ENCODE results near the gene GIMAP2. TPM values are rescaled to one million over a fixed set of nuclear protein-coding genes. Genes with fewer than 3 reads are reported as not detected.

GIMAP2 gene
- total RNA-seq, 1 experiment from 2014 or later = not detected

DNA sequence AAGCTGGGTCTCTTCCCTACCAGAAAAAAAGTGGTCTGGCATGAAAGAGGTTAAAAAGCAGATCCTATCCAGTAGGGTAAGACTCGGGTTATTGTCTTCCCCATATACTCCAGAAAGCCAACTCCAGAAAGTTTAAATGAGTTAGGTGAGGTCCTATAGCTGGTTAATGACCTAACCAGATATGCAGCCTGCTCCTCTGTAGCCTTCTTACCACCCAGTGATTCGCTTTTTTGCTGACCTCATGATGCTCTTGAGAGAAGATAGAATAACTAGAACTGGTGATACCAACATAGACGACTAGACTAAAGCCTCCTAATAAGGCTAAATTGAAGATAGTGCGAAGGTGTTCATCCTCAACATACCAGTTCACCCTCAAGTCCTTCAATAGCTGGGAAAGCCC, 30.2 kb downstream of the GIMAP2 start:
- H3K27me3 ChIP-seq (ENCODE audit: control insufficient read depth, insufficient read depth, low read length) = peaks cover 15% of the 10 kb centered on the region
- no peaks in the 10 kb centered on the region for H3K36me3 ChIP-seq (replicated peaks; ENCODE audit: control insufficient read depth, insufficient read depth, low read length)
- DNase-seq = no peak
- H3K4me3 ChIP-seq (ENCODE audit: insufficient read depth, low read depth, low read length) = no peak overlapping the region

DNA sequence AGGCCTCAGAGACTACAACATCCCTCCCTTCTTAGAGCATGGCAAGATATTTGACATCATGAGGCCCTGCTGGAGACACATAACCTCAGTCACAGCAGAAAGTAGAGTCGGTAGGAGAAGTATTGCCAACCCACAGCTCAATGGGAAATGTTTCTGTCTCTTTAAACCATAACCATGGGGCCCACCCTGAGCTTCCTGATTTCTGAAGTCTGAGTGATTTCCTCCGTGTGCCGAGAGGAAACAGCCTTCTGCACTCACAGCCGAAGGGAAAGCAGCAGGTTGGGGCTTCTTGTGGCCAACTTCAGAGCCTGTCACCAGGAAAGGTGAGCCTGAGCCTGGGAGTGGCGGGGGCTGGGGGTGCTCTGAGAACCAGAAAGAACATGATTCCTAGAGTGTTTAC, 30.9 kb downstream of the GIMAP2 start, which contains the start of gene GIMAP1:
Gene GIMAP1, plus strand, starts transcription at position 246 of the 400 bp plus-strand sequence. CDS start 2,435 bp downstream, outside the sequence.
- Histone ChIP-seq H3K27me3 (ENCODE audit: control insufficient read depth, insufficient read depth, low read length) (peaks cover 15% of the 10 kb centered on the region), H3K36me3 (replicated peaks; ENCODE audit: control insufficient read depth, insufficient read depth, low read length) (no peaks in the 10 kb centered on the region), H3K4me3 (ENCODE audit: insufficient read depth, low read depth, low read length) (no peak within 1 kb of the TSS)
- DNase-seq = no peak

DNA sequence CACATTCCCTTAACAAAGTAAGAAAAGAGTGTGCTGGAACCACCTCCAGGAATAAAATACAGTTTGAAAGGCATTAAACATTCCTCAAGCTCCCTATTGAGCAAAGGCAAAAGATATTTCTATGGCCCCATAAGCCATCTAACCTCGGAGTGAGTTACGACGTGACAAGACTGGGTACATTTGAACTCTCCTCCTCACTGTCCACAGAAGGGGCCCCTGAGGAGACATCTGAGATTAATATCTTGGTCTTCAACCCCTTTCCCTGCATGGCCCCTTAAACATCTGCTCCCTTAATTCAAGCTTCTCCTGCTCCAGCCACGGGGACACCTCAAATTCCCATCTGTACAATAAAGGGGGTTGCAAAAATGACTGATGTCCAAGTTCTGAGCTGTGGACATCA, 31.4 kb downstream of the GIMAP2 start:
- H3K36me3 ChIP-seq (replicated peaks; ENCODE audit: control insufficient read depth, insufficient read depth, low read length) = no peaks in the 10 kb centered on the region
- no peak overlapping the region for H3K4me3 ChIP-seq (ENCODE audit: insufficient read depth, low read depth, low read length)
- DNase-seq = no peak

DNA sequence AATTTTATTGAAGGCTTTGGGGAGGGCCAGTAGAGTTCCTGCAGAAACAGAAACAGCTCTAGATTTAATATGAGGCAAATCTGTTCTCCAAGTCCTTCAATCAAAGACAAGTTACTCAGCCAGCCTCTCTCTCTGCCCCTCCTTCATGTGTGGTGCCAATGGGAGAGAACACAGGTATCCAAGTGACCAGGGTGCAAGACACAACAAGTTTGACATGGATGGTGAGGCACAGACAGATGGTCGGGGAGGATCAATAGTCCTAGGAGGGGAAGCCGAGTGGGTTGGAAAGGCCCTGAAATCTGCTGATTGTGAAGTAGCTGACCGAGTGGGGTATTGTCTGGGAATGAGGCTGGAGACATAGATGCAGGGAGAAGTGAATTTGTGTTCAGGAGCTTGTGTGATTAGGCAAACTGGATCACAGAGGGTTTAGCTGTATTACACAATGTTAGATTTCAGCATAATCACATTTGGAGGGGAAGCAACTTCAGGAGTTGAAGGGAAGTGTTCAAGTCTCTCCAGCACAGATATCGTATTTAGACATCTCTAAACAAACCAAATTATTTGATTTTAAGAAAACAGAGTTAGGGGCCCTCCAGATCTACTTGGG, 32.4 kb downstream of the GIMAP2 start:
- Histone ChIP-seq H3K4me3 (ENCODE audit: insufficient read depth, low read depth, low read length) (no peak overlapping the region), H3K27me3 (ENCODE audit: control insufficient read depth, insufficient read depth, low read length) (peaks cover 18% of the 10 kb centered on the region), H3K36me3 (replicated peaks; ENCODE audit: control insufficient read depth, insufficient read depth, low read length) (no peaks in the 10 kb centered on the region)
- no peak for DNase-seq

More for the DNA sequence above, 31.4 kb downstream of the GIMAP2 start:
- peaks cover 17% of the 10 kb centered on the region for H3K27me3 ChIP-seq (ENCODE audit: control insufficient read depth, insufficient read depth, low read length)

DNA sequence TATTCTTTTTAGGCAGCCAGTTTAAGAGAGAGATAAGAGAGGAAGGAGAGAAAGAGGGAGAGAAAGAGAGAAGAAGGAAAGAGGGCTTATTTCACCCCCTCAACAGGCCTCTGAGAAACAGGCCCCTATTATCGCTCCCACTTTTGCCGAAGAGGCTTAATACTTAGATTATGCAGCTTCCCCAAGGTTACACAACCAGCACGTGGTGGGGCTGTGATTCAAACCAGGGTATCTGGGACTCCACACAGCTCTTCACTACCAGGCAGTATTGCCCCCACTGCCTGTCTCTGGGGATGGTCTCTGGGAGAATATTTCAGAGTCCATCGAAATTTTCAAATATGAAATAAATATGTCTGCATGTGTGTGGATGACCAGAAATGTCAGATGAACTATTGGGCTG, 33.9 kb downstream of the GIMAP2 start:
- DNase-seq = no peak
- peaks cover 20% of the 10 kb centered on the region for H3K27me3 ChIP-seq (ENCODE audit: control insufficient read depth, insufficient read depth, low read length)
- H3K36me3 ChIP-seq (replicated peaks; ENCODE audit: control insufficient read depth, insufficient read depth, low read length) = no peaks in the 10 kb centered on the region
- no peak overlapping the region for H3K4me3 ChIP-seq (ENCODE audit: insufficient read depth, low read depth, low read length)

DNA sequence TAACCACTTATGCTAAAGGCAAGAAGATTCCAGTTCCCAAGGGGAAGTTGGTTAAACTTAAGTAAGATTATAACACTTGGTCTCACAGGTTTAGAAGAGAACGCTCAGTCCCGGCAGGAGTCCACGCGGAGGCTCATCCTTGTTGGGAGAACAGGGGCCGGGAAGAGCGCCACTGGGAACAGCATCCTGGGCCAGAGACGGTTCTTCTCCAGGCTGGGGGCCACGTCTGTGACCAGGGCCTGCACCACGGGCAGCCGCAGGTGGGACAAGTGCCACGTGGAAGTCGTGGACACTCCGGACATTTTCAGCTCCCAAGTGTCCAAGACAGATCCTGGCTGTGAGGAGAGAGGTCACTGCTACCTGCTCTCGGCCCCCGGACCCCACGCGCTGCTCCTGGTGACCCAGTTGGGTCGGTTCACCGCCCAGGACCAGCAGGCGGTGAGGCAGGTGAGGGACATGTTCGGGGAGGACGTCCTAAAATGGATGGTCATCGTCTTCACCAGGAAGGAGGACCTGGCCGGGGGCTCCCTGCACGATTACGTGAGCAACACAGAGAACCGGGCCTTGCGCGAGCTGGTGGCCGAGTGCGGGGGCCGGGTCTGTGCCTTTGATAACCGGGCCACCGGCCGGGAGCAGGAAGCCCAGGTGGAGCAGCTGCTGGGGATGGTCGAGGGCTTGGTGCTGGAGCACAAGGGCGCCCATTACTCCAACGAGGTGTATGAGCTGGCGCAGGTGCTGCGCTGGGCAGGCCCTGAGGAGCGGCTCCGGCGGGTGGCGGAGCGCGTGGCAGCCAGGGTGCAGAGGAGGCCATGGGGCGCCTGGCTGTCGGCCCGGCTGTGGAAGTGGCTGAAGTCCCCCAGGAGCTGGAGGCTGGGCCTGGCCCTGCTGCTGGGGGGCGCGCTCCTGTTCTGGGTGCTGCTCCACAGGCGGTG, 34.7 kb downstream of the GIMAP2 start:
- H3K36me3 ChIP-seq (replicated peaks; ENCODE audit: control insufficient read depth, insufficient read depth, low read length) = no peaks in the 10 kb centered on the region
- DNase-seq = peak; percentile 38
- peaks cover 24% of the 10 kb centered on the region for H3K27me3 ChIP-seq (ENCODE audit: control insufficient read depth, insufficient read depth, low read length)
- H3K4me3 ChIP-seq (ENCODE audit: insufficient read depth, low read depth, low read length) = no peak overlapping the region

DNA sequence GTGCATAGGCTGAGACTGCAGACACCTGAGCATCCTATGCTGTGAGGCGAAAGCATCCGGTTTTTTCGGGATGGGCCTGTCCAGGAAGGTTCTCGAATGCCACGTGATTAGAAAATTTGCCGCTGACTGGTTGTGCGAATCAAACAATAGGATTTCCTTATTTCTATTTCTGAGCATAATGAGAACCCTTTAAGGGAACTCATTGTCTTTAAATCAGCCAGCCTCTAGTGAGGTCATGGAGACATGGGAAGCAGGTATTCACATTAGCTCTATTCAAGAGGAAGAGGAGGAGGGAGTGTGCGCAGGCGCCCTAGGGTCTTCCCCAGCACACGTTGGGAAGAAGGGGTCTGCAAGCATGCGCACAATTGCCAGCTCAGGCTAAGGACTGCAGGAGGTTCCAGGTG, 36.5 kb downstream of the GIMAP2 start:
- H3K4me3 ChIP-seq (ENCODE audit: insufficient read depth, low read depth, low read length) = no peak overlapping the region
- DNase-seq = no peak
- H3K36me3 ChIP-seq (replicated peaks; ENCODE audit: control insufficient read depth, insufficient read depth, low read length) = no peaks in the 10 kb centered on the region
- H3K27me3 ChIP-seq (ENCODE audit: control insufficient read depth, insufficient read depth, low read length) = peaks cover 22% of the 10 kb centered on the region

DNA sequence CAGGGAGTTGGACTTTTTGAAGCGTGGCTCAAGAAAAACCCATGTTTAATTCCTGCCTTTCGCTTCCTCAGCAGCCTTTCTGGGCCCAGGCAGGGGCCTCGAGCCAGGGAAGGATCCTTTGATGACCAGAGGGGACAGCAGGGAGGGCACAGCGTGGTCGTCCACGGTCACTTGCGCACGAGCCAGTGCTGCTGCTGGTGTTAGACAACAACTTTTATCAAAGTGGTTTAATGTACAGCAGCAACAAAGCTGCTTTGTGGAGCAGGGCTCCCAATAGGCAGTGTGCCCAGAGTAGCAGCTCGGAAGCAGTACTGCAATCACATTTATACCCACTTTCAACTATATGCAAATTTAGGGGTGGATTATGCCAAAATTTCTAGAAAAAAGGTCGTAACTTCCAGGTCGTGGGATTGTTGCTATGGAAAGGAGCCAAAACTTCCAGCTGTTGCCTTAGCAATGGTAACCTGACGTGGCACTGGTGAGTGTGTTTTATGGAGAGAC, 37.0 kb downstream of the GIMAP2 start:
- DNase-seq = no peak
- H3K27me3 ChIP-seq (ENCODE audit: control insufficient read depth, insufficient read depth, low read length) = peaks cover 26% of the 10 kb centered on the region
- H3K36me3 ChIP-seq (replicated peaks; ENCODE audit: control insufficient read depth, insufficient read depth, low read length) = no peaks in the 10 kb centered on the region
- no peak overlapping the region for H3K4me3 ChIP-seq (ENCODE audit: insufficient read depth, low read depth, low read length)

DNA sequence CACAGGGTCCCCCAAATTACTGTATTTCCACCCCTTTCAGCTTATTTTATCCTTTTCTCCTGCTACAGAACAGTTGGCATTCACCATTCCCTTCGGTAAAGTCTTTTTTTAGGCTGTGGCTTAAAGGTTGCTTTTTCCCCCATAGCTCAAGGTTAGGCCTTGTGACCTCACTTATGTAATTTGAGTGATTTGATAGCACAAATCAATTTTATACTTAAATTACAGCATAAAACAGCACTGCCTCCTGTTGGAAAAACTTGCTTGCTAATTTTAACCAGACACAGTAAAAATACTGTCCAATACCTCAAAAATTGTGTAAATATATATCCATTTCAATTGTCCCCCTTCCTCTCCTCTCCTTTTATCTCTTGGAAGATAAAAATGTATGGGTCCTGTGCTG, 38.0 kb downstream of the GIMAP2 start:
- Histone ChIP-seq H3K4me3 (ENCODE audit: insufficient read depth, low read depth, low read length) (no peak overlapping the region), H3K27me3 (ENCODE audit: control insufficient read depth, insufficient read depth, low read length) (peaks cover 21% of the 10 kb centered on the region), H3K36me3 (replicated peaks; ENCODE audit: control insufficient read depth, insufficient read depth, low read length) (no peaks in the 10 kb centered on the region)
- no peak for DNase-seq

DNA sequence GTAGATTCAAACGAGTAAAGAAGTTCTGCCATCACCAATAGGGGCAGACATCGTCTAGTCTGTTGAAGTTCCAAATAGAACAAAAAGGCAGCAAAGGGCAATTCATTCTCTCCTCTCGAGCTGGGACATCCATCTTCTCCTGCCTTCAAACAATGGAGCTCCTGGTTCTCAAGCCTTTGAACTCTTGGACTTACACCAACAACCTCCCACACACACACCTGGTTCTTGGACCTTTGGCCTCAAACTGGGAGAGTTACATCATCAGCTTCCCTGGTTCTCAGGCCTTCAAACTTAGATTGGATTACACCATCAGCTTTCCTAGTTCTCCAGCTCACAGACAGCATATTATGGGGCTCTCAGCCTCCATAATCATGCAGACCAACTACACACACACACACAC, 41.9 kb downstream of the GIMAP2 start:
- no peaks in the 10 kb centered on the region for H3K36me3 ChIP-seq (replicated peaks; ENCODE audit: control insufficient read depth, insufficient read depth, low read length)
- DNase-seq = no peak
- peaks cover 49% of the 10 kb centered on the region for H3K27me3 ChIP-seq (ENCODE audit: control insufficient read depth, insufficient read depth, low read length)
- H3K4me3 ChIP-seq (ENCODE audit: insufficient read depth, low read depth, low read length) = no peak overlapping the region

DNA sequence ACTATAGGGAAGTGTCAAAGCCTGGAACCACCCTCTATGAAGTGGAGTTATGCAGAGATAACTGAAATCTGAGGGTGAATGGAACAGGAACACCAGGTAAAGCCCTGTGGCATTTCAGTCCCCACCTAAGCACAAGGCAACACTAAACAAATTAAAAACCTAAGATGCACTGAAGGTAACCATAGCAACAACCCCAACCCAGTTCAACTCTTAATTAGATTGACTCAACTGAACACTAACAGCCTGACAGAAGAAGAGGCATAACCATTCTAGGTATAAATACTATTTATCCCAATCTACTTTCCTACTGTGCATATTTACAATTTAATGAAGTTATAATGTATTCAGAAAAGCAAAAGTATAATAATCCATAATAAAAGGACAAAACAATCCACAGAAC, 42.5 kb downstream of the GIMAP2 start:
- no peaks in the 10 kb centered on the region for H3K36me3 ChIP-seq (replicated peaks; ENCODE audit: control insufficient read depth, insufficient read depth, low read length)
- H3K27me3 ChIP-seq (ENCODE audit: control insufficient read depth, insufficient read depth, low read length) = peaks cover 54% of the 10 kb centered on the region
- no peak overlapping the region for H3K4me3 ChIP-seq (ENCODE audit: insufficient read depth, low read depth, low read length)
- no peak for DNase-seq

DNA sequence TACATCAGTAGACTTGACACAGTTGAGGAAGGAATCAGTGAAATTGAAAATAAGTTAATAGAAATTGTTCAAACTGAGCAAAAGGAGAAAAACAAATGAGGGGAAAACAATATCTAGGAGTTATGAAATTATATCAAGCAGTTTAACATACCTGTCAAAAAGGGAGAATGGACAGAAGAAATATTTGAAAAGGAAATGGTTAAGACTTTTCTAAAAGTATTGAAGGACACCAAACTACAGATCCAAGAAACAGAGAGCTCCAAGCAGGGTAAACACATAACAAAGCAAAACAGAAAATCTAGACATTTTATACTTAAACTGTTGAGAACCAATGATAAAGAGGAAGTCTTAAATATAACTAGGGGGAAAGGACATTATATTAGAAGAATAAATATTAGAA, 43.1 kb downstream of the GIMAP2 start:
- Histone ChIP-seq H3K27me3 (ENCODE audit: control insufficient read depth, insufficient read depth, low read length) (peaks cover 58% of the 10 kb centered on the region), H3K4me3 (ENCODE audit: insufficient read depth, low read depth, low read length) (no peak overlapping the region), H3K36me3 (replicated peaks; ENCODE audit: control insufficient read depth, insufficient read depth, low read length) (no peaks in the 10 kb centered on the region)
- no peak for DNase-seq

DNA sequence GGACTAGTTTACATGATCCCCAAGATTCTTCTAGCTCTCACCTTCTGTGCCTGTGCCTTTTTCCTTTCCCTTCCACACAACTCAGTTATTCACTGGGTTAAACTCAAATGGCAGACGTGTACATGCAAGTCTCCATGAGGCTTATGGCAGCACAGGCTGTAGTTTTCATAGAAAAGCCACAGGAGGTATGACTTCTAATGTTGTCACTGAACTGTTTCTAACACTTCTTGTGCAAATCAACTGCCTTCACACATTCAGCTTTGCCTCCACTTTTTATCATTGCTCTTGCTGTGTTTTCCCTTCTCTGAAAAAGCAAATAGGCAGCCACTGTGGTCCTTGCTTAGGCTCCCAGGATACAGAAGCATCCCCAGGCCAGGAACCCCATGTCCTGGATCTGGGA, 46.4 kb downstream of the GIMAP2 start:
- Histone ChIP-seq H3K36me3 (replicated peaks; ENCODE audit: control insufficient read depth, insufficient read depth, low read length) (no peaks in the 10 kb centered on the region), H3K4me3 (ENCODE audit: insufficient read depth, low read depth, low read length) (no peak overlapping the region), H3K27me3 (ENCODE audit: control insufficient read depth, insufficient read depth, low read length) (peaks cover 77% of the 10 kb centered on the region)
- no peak for DNase-seq

DNA sequence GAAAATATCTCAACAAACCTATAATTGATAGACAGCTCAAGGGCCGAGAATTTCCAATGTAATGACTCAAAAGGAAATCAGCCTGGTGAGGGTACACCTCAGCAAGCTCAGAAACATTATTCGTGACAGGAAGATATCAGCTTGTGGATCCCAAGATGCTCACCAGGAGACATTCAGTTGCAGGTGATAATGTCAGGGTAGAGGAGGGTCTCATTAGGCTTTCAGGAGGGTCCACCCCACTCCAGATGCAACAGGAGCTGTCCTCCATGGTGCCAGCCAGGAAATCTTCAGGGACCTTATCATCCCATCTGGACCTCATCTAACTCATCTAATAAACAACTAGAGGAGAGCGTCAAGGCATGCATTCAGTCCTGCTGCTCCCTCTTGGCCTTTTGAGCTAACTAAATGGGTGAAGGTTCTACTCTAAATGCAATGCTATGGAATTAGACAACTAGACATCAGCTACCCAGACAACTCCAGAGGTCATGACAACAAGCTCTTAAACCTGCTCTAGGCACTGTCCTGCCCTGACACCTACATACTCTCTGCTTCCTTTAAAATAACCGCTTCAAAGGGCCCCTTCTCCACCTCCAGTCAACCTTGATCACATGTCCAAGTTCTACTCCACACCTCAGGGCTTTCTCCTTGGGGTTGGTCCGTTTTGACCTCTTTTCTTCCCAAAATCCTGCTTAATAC, 47.4 kb downstream of the GIMAP2 start:
- Histone ChIP-seq H3K4me3 (ENCODE audit: insufficient read depth, low read depth, low read length) (no peak overlapping the region), H3K36me3 (replicated peaks; ENCODE audit: control insufficient read depth, insufficient read depth, low read length) (no peaks in the 10 kb centered on the region), H3K27me3 (ENCODE audit: control insufficient read depth, insufficient read depth, low read length) (peaks cover 82% of the 10 kb centered on the region)
- no peak for DNase-seq
